ENCODE results near the gene NLGN1.

The NLGN1 gene

GRCh38 chr3:174023421-174023820 is 625.9 kb downstream of the NLGN1 start:
- peak in 4 of 10 donors; percentile 19 to 75 (median 24) for DNase-seq
- intact Hi-C loops (cut with DNase I), result no loop called here

- intact Hi-C loops (cut with DNase I), result no loop called here
- DNase-seq, result peak in 1 of 10 donors; percentile 62
These were observed 631.1 kb downstream of the NLGN1 start for GRCh38 chr3:174028673-174029072.

- no peak for DNase-seq
- intact Hi-C loops (cut with DNase I), result no loop called here
These were observed 637.9 kb downstream of the NLGN1 start for GRCh38 chr3:174035328-174035886.

- DNase-seq, result no peak
- intact Hi-C loops (cut with DNase I), result no loop called here
These were observed 648.8 kb downstream of the NLGN1 start for GRCh38 chr3:174046311-174046710.

GRCh38 chr3:174049472-174049871 is 651.9 kb downstream of the NLGN1 start:
- DNase-seq, result no peak
- intact Hi-C loops (cut with DNase I), result no loop called here

- intact Hi-C loops (cut with DNase I), result no loop called here
- DNase-seq, result no peak
These were observed 653.6 kb downstream of the NLGN1 start for GRCh38 chr3:174051191-174051590.

GRCh38 chr3:174058804-174059203 is 661.3 kb downstream of the NLGN1 start:
- intact Hi-C loops (cut with DNase I), result no loop called here
- peak in 1 of 10 donors; percentile 23 for DNase-seq

- intact Hi-C loops (cut with DNase I), result no loop called here
- no peak for DNase-seq
These were observed 662.9 kb downstream of the NLGN1 start for GRCh38 chr3:174060431-174060830.

- no peak for DNase-seq
- intact Hi-C loops (cut with DNase I), result no loop called here
These were observed 663.6 kb downstream of the NLGN1 start for GRCh38 chr3:174061162-174061561.

GRCh38 chr3:174061731-174062130 is 664.2 kb downstream of the NLGN1 start:
- DNase-seq, result no peak

GRCh38 chr3:174062923-174063322 is 665.4 kb downstream of the NLGN1 start:
- no peak for DNase-seq
- intact Hi-C loops (cut with DNase I), result no loop called here

More at GRCh38 chr3:174061731-174062130, 664.2 kb downstream of the NLGN1 start:
- intact Hi-C loops (cut with DNase I), result no loop called here

- DNase-seq, result no peak
- intact Hi-C loops (cut with DNase I), result no loop called here
These were observed 670.5 kb downstream of the NLGN1 start for GRCh38 chr3:174068035-174068434.

- DNase-seq, result no peak
- intact Hi-C loops (cut with DNase I), result no loop called here
These were observed 675.1 kb downstream of the NLGN1 start for GRCh38 chr3:174072675-174073074.

- no peak for DNase-seq
- intact Hi-C loops (cut with DNase I), result no loop called here
These were observed 686.2 kb downstream of the NLGN1 start for GRCh38 chr3:174083706-174084105.

- intact Hi-C loops (cut with DNase I), result no loop called here
- no peak for DNase-seq
These were observed 692.0 kb downstream of the NLGN1 start for GRCh38 chr3:174089592-174089991.

GRCh38 chr3:174094669-174095068 is 697.1 kb downstream of the NLGN1 start:
- intact Hi-C loops (cut with DNase I), result no loop called here
- DNase-seq, result peak in 1 of 10 donors; percentile 14

GRCh38 chr3:174097686-174098085 is 700.1 kb downstream of the NLGN1 start:
- DNase-seq, result no peak
- intact Hi-C loops (cut with DNase I), result no loop called here

GRCh38 chr3:174098746-174099145 is 701.2 kb downstream of the NLGN1 start:
- DNase-seq, result no peak
- intact Hi-C loops (cut with DNase I), result no loop called here

GRCh38 chr3:174099724-174100123 is 702.2 kb downstream of the NLGN1 start:
- intact Hi-C loops (cut with DNase I), result no loop called here
- DNase-seq, result no peak

- no peak for DNase-seq
- intact Hi-C loops (cut with DNase I), result no loop called here
These were observed 703.2 kb downstream of the NLGN1 start for GRCh38 chr3:174100744-174101143.

GRCh38 chr3:174101244-174101643 is 703.7 kb downstream of the NLGN1 start:
- intact Hi-C loops (cut with DNase I), result no loop called here
- no peak for DNase-seq

GRCh38 chr3:174102274-174102673 is 704.7 kb downstream of the NLGN1 start:
- no peak for DNase-seq
- intact Hi-C loops (cut with DNase I), result no loop called here

- intact Hi-C loops (cut with DNase I), result no loop called here
- no peak for DNase-seq
These were observed 705.3 kb downstream of the NLGN1 start for GRCh38 chr3:174102866-174103265.
